Lower leg skin (tissue), 3 donors: ENCODE results near the gene GPR4.

ENCODE experiments used
- POLR2A ChIP-seq, 2 donors: fragments of 450-650 bp; IDR thresholded peaks; one replicate each; pipeline ENCODE4 v1.6.1; 2016 to 2017; ENCODE audit warnings: antibody characterized with exemption in 2 of 2, mild to moderate bottlenecking in 1 of 2, moderate library complexity in 1 of 2
- TF ChIP-seq, protein P1 (sequence below), 3 donors: fragments of 450-650 bp; IDR thresholded peaks; one replicate each; pipeline ENCODE4 v1.5.1; 2016; ENCODE audit warnings: antibody characterized with exemption in 3 of 3, mild to moderate bottlenecking in 3 of 3, moderate library complexity in 2 of 3

DNA sequence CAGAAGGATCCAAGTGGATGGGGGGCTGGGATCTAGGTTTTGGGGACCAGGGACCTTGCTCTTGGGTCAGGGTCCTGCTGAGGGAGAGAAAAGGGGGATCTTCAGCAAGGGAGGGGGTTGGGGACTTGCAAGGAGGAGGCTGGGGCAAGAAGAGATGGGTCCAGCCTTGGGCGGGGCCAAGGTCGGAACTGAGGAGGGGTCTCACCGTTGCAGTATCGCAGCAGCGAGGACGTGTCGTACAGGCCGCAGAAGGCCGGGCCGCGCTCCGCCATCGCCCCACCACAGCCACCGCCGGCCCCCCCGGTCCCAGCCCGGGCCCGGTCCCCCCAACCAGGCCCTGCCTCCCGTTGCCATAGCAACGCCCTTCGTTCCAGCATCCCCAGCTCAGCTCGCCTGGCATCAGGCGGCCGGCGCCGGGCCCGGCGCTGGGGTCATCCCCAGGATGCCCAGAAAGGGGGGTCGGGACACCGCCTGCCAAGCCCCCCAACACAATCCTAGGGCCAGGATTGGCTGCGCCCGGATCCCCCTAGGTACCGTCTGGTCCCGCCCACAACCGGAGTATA is 43.1 kb upstream of the GPR4 start:
- TF ChIP-seq, protein P1, sequence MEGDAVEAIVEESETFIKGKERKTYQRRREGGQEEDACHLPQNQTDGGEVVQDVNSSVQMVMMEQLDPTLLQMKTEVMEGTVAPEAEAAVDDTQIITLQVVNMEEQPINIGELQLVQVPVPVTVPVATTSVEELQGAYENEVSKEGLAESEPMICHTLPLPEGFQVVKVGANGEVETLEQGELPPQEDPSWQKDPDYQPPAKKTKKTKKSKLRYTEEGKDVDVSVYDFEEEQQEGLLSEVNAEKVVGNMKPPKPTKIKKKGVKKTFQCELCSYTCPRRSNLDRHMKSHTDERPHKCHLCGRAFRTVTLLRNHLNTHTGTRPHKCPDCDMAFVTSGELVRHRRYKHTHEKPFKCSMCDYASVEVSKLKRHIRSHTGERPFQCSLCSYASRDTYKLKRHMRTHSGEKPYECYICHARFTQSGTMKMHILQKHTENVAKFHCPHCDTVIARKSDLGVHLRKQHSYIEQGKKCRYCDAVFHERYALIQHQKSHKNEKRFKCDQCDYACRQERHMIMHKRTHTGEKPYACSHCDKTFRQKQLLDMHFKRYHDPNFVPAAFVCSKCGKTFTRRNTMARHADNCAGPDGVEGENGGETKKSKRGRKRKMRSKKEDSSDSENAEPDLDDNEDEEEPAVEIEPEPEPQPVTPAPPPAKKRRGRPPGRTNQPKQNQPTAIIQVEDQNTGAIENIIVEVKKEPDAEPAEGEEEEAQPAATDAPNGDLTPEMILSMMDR (IDR thresholded peaks at IDR 0.05): no peak
- TF ChIP-seq POLR2A (IDR thresholded peaks at IDR 0.05): no peak
